ENCODE data around the gene SLC46A1.

Gene SLC46A1

DNA sequence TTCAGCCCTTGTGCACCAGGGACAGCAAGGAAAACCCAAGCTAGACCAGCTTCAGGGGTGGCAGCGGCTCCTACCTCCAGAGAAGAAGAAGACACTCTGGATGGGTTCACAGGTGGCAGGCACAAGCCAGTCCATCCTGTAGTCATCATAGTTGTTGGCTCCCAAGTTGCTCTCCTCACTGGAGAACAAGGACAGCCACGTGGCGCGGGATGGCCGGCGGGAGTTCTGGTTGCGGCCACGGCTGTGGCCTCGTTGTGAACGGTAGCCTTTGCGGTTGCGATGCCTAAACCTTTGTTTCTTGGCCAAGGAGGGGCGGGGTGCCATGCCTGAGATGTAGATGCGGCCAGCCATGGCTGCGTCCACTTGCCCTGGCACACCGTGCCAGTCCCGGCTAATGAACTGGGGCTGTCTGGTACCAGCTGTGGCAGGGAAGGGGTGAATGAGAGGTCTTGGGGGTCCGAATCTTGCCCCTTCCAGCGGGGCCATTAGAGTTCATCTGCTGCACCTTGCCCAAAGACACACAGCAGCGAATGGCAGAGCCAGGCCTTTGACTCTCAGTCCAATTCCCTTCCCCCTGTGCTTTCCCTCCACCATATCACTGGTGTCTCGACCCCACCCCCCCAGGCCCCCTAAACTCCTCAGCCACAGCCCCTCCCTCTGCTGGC lies 38.2 kb downstream of the SLC46A1 start:
- no peak for ATAC-seq
- TF ChIP-seq CSDC2 (CRISPR knock-in tag; IDR thresholded peaks at IDR 0.05) = no peak
- TF ChIP-seq PPARA (CRISPR knock-in tag; IDR thresholded peaks at IDR 0.05; ENCODE audit: borderline replicate concordance) = no peak
- TF ChIP-seq TOX (CRISPR knock-in tag; IDR thresholded peaks at IDR 0.05; ENCODE audit: borderline replicate concordance) = no peak
- no peak for TF ChIP-seq ZNF70 (CRISPR knock-in tag; IDR thresholded peaks at IDR 0.05)
- TF ChIP-seq RARB (CRISPR knock-in tag; IDR thresholded peaks at IDR 0.05) = no peak
- no peak for TF ChIP-seq ARNTL (CRISPR knock-in tag; IDR thresholded peaks at IDR 0.05; ENCODE audit: borderline replicate concordance, low read depth)
- TF ChIP-seq, protein P1, sequence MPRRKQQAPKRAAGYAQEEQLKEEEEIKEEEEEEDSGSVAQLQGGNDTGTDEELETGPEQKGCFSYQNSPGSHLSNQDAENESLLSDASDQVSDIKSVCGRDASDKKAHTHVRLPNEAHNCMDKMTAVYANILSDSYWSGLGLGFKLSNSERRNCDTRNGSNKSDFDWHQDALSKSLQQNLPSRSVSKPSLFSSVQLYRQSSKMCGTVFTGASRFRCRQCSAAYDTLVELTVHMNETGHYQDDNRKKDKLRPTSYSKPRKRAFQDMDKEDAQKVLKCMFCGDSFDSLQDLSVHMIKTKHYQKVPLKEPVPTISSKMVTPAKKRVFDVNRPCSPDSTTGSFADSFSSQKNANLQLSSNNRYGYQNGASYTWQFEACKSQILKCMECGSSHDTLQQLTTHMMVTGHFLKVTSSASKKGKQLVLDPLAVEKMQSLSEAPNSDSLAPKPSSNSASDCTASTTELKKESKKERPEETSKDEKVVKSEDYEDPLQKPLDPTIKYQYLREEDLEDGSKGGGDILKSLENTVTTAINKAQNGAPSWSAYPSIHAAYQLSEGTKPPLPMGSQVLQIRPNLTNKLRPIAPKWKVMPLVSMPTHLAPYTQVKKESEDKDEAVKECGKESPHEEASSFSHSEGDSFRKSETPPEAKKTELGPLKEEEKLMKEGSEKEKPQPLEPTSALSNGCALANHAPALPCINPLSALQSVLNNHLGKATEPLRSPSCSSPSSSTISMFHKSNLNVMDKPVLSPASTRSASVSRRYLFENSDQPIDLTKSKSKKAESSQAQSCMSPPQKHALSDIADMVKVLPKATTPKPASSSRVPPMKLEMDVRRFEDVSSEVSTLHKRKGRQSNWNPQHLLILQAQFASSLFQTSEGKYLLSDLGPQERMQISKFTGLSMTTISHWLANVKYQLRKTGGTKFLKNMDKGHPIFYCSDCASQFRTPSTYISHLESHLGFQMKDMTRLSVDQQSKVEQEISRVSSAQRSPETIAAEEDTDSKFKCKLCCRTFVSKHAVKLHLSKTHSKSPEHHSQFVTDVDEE (CRISPR knock-in tag; IDR thresholded peaks at IDR 0.05) = no peak
- no peak for TF ChIP-seq ISL1 (CRISPR knock-in tag; IDR thresholded peaks at IDR 0.05)
- no peak for TF ChIP-seq ESRRG (CRISPR knock-in tag; IDR thresholded peaks at IDR 0.05)
- no peak for TF ChIP-seq GLIS3 (CRISPR knock-in tag; IDR thresholded peaks at IDR 0.05)
- TF ChIP-seq ZNF565 (CRISPR knock-in tag; conservative IDR thresholded peaks at IDR 0.05; ENCODE audit: low read depth) = no peak
- TF ChIP-seq OSR1 (CRISPR knock-in tag; IDR thresholded peaks at IDR 0.05) = no peak
- TF ChIP-seq, protein P2, sequence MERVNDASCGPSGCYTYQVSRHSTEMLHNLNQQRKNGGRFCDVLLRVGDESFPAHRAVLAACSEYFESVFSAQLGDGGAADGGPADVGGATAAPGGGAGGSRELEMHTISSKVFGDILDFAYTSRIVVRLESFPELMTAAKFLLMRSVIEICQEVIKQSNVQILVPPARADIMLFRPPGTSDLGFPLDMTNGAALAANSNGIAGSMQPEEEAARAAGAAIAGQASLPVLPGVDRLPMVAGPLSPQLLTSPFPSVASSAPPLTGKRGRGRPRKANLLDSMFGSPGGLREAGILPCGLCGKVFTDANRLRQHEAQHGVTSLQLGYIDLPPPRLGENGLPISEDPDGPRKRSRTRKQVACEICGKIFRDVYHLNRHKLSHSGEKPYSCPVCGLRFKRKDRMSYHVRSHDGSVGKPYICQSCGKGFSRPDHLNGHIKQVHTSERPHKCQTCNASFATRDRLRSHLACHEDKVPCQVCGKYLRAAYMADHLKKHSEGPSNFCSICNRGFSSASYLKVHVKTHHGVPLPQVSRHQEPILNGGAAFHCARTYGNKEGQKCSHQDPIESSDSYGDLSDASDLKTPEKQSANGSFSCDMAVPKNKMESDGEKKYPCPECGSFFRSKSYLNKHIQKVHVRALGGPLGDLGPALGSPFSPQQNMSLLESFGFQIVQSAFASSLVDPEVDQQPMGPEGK (CRISPR knock-in tag; IDR thresholded peaks at IDR 0.05; ENCODE audit: borderline replicate concordance) = no peak

DNA sequence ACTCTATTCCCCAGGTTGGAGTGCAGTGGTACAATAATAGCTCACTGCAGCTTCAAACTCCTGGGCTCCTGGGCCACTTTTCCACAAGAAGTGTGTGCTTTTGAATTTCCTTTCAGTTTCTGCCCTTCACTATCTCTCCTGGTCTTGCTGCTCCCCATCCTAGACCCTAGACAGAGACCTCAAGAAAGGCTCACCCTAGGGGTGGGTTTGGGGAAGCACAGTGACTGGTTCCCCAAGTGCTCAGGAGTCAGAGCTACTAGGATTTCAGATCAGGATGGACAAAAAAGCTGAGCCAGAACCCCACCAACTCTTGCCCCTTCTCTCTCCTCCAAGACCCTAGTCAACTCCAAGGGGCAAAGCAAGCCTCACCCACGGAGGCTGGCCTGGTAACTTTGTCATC lies 39.4 kb downstream of the SLC46A1 start:
- TF ChIP-seq ZNF70 (CRISPR knock-in tag; IDR thresholded peaks at IDR 0.05) (no peak), SNAI2 (CRISPR knock-in tag; IDR thresholded peaks at IDR 0.05) (no peak), GLIS3 (CRISPR knock-in tag; IDR thresholded peaks at IDR 0.05) (no peak), OSR1 (CRISPR knock-in tag; IDR thresholded peaks at IDR 0.05) (no peak), BACH2 (CRISPR knock-in tag; IDR thresholded peaks at IDR 0.05; ENCODE audit: borderline replicate concordance) (no peak), ZNF8 (CRISPR knock-in tag; IDR thresholded peaks at IDR 0.05) (no peak)
- TF ChIP-seq, protein P1 (CRISPR knock-in tag; IDR thresholded peaks at IDR 0.05) = no peak
- TF ChIP-seq, protein P3, sequence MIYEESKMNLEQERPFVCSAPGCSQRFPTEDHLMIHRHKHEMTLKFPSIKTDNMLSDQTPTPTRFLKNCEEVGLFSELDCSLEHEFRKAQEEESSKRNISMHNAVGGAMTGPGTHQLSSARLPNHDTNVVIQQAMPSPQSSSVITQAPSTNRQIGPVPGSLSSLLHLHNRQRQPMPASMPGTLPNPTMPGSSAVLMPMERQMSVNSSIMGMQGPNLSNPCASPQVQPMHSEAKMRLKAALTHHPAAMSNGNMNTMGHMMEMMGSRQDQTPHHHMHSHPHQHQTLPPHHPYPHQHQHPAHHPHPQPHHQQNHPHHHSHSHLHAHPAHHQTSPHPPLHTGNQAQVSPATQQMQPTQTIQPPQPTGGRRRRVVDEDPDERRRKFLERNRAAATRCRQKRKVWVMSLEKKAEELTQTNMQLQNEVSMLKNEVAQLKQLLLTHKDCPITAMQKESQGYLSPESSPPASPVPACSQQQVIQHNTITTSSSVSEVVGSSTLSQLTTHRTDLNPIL (CRISPR knock-in tag; IDR thresholded peaks at IDR 0.05; ENCODE audit: low read depth) = no peak
- TF ChIP-seq, protein P4, sequence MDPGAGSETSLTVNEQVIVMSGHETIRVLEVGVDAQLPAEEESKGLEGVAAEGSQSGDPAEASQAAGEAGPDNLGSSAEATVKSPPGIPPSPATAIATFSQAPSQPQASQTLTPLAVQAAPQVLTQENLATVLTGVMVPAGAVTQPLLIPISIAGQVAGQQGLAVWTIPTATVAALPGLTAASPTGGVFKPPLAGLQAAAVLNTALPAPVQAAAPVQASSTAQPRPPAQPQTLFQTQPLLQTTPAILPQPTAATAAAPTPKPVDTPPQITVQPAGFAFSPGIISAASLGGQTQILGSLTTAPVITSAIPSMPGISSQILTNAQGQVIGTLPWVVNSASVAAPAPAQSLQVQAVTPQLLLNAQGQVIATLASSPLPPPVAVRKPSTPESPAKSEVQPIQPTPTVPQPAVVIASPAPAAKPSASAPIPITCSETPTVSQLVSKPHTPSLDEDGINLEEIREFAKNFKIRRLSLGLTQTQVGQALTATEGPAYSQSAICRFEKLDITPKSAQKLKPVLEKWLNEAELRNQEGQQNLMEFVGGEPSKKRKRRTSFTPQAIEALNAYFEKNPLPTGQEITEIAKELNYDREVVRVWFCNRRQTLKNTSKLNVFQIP (CRISPR knock-in tag; IDR thresholded peaks at IDR 0.05; ENCODE audit: borderline replicate concordance, low read depth) = no peak
- no peak for ATAC-seq

DNA sequence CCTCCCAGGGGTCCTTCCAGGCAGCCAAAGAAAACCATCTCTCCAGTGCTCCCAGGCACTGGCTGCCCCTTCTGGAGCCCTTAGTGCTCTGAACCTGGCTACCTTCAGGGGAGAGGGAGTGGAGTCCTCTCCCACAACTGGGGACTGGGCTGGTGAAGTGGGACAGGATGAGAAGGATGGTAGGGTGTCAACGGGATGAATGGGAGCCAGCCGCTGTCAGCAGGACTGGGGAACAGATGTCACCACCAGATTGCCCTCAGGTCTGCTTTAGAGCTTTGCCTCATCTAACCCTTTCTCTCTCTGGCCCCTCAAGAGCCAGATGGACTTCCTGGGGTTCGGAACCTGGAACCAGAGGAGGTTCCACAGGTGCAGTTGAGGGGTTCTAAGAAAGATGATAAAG lies 40.5 kb downstream of the SLC46A1 start:
- TF ChIP-seq, protein P3 (CRISPR knock-in tag; IDR thresholded peaks at IDR 0.05; ENCODE audit: low read depth) = no peak
- TF ChIP-seq SNAI2 (CRISPR knock-in tag; IDR thresholded peaks at IDR 0.05) = no peak
- no peak for TF ChIP-seq TOX (CRISPR knock-in tag; IDR thresholded peaks at IDR 0.05; ENCODE audit: borderline replicate concordance)
- no peak for TF ChIP-seq ESRRG (CRISPR knock-in tag; IDR thresholded peaks at IDR 0.05)
- no peak for TF ChIP-seq OSR1 (CRISPR knock-in tag; IDR thresholded peaks at IDR 0.05)
- TF ChIP-seq ZC3H10 (CRISPR knock-in tag; IDR thresholded peaks at IDR 0.05) = no peak
- TF ChIP-seq ZFP3 (CRISPR knock-in tag; IDR thresholded peaks at IDR 0.05) = no peak
- no peak for TF ChIP-seq ZNF565 (CRISPR knock-in tag; conservative IDR thresholded peaks at IDR 0.05; ENCODE audit: low read depth)
- ATAC-seq = no peak

Data from SK-N-SH treated with all-trans-retinoic acid at 6 μM for 48 hours (cell line).